MM.1S (cell line): ENCODE results near the gene TNFRSF14.

Experiments
- DNase-seq: peaks from one replicate; pipeline ENCODE4 v3.0.0-alpha.2; 2015
- H2AFZ ChIP-seq: fragments of 300-600 bp; sonication (generic); 2 replicates; pipeline ENCODE4 v1.6.0; 2016; ENCODE audit warnings: antibody characterized with exemption, low read length
- H3F3A ChIP-seq: fragments of 300-600 bp; sonication (generic); 2 replicates; pipeline ENCODE4 v1.6.1; 2016; ENCODE audit warnings: mild to moderate bottlenecking, antibody characterized with exemption, low read length, moderate library complexity, mixed read lengths; ENCODE audit not compliant: insufficient read depth
- H3K27ac ChIP-seq: fragments of 300-600 bp; sonication (generic); 2 replicates; pipeline ENCODE4 v1.5.1; 2016; ENCODE audit warnings: mild to moderate bottlenecking, low read length
- H3K27me3 ChIP-seq: fragments of 300-600 bp; sonication (generic); replicated peaks from 2 replicates; pipeline ENCODE4 v1.6.0; 2016; ENCODE audit warnings: low read length; ENCODE audit not compliant: insufficient read depth
- H3K36me3 ChIP-seq: fragments of 300-600 bp; sonication (generic); replicated peaks from 2 replicates; pipeline ENCODE4 v1.6.1; 2016; ENCODE audit warnings: mild to moderate bottlenecking, low read length, mixed read lengths; ENCODE audit not compliant: insufficient read depth
- H3K4me1 ChIP-seq: fragments of 300-600 bp; sonication (generic); 2 replicates; pipeline ENCODE4 v1.6.1; 2016; ENCODE audit warnings: low read length, mixed read lengths
- H3K4me2 ChIP-seq: fragments of 300-600 bp; sonication (generic); 2 replicates; pipeline ENCODE4 v1.6.0; 2016; ENCODE audit warnings: low read depth, low read length
- H3K4me3 ChIP-seq: fragments of 300-600 bp; sonication (generic); 2 replicates; pipeline ENCODE4 v1.5.1; 2016; ENCODE audit warnings: low read length, mixed read lengths
- H3K79me2 ChIP-seq: fragments of 300-600 bp; sonication (generic); 2 replicates; pipeline ENCODE4 v1.6.1; 2016; ENCODE audit warnings: mixed run types, low read length, mixed read lengths
- H3K9ac ChIP-seq: fragments of 300-600 bp; sonication (generic); 2 replicates; pipeline ENCODE4 v1.6.1; 2016; ENCODE audit warnings: low read length, mixed read lengths
- H3K9me2 ChIP-seq: fragments of 300-600 bp; sonication (generic); replicated peaks from 2 replicates; pipeline ENCODE4 v1.6.1; 2016; ENCODE audit warnings: mild to moderate bottlenecking, low read length, mixed read lengths; ENCODE audit not compliant: insufficient read depth
- H3K9me3 ChIP-seq: fragments of 300-600 bp; sonication (generic); replicated peaks from 2 replicates; pipeline ENCODE4 v1.6.1; 2016; ENCODE audit warnings: mild to moderate bottlenecking, low read length, mixed read lengths; ENCODE audit not compliant: insufficient read depth
- H4K20me1 ChIP-seq: fragments of 300-600 bp; sonication (generic); 2 replicates; pipeline ENCODE4 v1.6.1; 2016; ENCODE audit warnings: mild to moderate bottlenecking, low read length, moderate library complexity, mixed read lengths; ENCODE audit not compliant: insufficient read depth
- CTCF ChIP-seq: fragments of 300-600 bp; sonication (generic); IDR thresholded peaks from 2 replicates; pipeline ENCODE4 v1.5.1; 2016; ENCODE audit warnings: antibody characterized with exemption, low read length, mixed read lengths
- EZH2 ChIP-seq: fragments of 300-600 bp; sonication (generic); optimal IDR thresholded peaks from 2 replicates; pipeline ENCODE3; 2017; ENCODE audit warnings: low read depth, mild to moderate bottlenecking, antibody characterized with exemption, low read length, mixed read lengths
- EZH2phosphoT487 ChIP-seq: fragments of 300-600 bp; sonication (generic); IDR thresholded peaks from 2 replicates; pipeline ENCODE4 v1.6.1; 2018; ENCODE audit warnings: antibody characterized with exemption, low read length

The TNFRSF14 gene

GRCh38 chr1:2570332-2570731 lies 14.2 kb downstream of the TNFRSF14 start:
- Histone ChIP-seq H3K9ac (no peak overlapping the region), H3K27me3 (peaks cover 78% of the 10 kb centered on the region), H3K9me3 (no peaks in the 10 kb centered on the region), H3K27ac (no peak overlapping the region), H2AFZ (no peak overlapping the region), H3K4me3 (no peak overlapping the region), H3K4me1 (no peaks in the 10 kb centered on the region), H3K79me2 (no peaks in the 10 kb centered on the region), H4K20me1 (no peaks in the 10 kb centered on the region), H3K36me3 (no peaks in the 10 kb centered on the region), H3F3A (no peaks in the 10 kb centered on the region), H3K4me2 (no peak overlapping the region), H3K9me2 (no peaks in the 10 kb centered on the region)
- TF ChIP-seq EZH2 (no peak), EZH2phosphoT487 (no peak), CTCF (no peak)
- DNase-seq = no peak

DNA sequence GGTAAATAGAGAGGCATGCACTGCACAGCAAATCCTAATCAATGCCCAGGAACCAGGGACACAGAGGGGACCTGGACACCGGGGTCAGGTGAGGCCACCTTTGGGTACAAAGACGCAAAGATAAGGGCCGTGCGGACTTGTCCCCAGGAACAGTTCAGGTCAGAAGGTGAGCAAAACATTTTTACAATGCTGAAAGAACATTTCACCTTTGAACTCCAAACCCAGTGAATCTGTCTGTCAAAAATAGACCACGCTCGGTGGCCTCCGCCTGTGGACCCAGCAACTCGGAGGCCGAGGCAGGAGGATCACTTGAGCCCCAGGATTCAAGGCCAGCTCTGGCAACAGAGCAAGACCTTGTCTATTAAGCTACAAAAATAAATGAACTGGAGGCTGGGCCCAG lies 15.2 kb downstream of the TNFRSF14 start:
- no peaks in the 10 kb centered on the region for H3F3A ChIP-seq
- no peak for DNase-seq
- no peaks in the 10 kb centered on the region for H3K36me3 ChIP-seq
- H3K9me3 ChIP-seq = no peaks in the 10 kb centered on the region
- no peaks in the 10 kb centered on the region for H3K9me2 ChIP-seq
- no peak overlapping the region for H3K4me3 ChIP-seq
- no peaks in the 10 kb centered on the region for H3K4me1 ChIP-seq
- H3K9ac ChIP-seq = no peak overlapping the region
- H2AFZ ChIP-seq = no peak overlapping the region
- peaks cover 83% of the 10 kb centered on the region for H3K27me3 ChIP-seq
- no peak overlapping the region for H3K4me2 ChIP-seq
- H3K27ac ChIP-seq = no peak overlapping the region
- TF ChIP-seq EZH2 (no peak), CTCF (no peak), EZH2phosphoT487 (no peak)
- no peaks in the 10 kb centered on the region for H3K79me2 ChIP-seq
- H4K20me1 ChIP-seq = no peaks in the 10 kb centered on the region

DNA sequence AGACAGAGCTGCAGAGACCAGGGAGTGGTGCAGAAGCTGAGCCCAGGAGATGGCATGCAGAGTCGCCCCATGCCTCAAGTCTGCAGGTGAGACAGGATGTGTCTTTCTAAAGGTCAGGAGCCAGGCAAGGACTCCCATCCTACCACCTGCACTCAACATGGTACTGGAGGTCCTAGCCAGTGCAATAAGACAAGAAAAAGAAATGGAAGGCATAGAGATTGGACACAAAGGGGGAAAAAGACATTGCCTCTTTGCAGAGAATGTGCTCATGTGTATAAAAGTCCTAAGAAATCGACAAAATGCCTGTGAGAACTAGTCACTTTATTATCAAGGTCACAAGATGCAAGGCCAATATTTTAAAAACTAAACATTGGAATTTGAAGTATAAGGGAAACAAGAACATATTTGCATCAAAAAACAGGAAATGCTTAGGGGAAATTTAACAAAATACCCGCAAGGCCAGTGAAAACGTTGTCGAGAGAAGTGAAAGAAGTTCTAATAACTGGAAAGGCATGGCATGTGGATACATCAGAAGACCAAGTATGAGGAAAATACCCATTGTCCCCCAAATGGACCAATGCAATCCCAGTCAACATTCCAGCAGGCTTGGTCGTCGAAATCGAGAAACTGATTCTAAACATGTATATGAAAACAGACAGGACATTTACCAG lies 17.2 kb downstream of the TNFRSF14 start:
- Histone ChIP-seq H3K79me2 (no peaks in the 10 kb centered on the region), H3F3A (no peaks in the 10 kb centered on the region), H4K20me1 (no peaks in the 10 kb centered on the region), H3K4me2 (no peak overlapping the region), H3K4me1 (peaks cover 4% of the 10 kb centered on the region; the same call in 1 of the 2 replicates), H3K9me3 (no peaks in the 10 kb centered on the region), H3K9ac (no peak overlapping the region), H3K36me3 (no peaks in the 10 kb centered on the region), H3K27ac (no peak overlapping the region), H2AFZ (no peak overlapping the region), H3K27me3 (peaks cover 76% of the 10 kb centered on the region), H3K4me3 (no peak overlapping the region), H3K9me2 (no peaks in the 10 kb centered on the region)
- no peak for TF ChIP-seq EZH2phosphoT487
- TF ChIP-seq EZH2 = no peak
- TF ChIP-seq CTCF = no peak
- no peak for DNase-seq
